Gastroesophageal sphincter (tissue), 4 donors: ENCODE results near the gene PNPT1. TPM values are rescaled to one million over a fixed set of nuclear protein-coding genes. Genes with fewer than 3 reads are reported as not detected.

ENCODE experiments used
- ATAC-seq: fragments of 150-250 bp; one replicate; pipeline ENCODE4 v1.9.1; 2016; ENCODE audit warnings: mild to moderate bottlenecking, moderate library complexity
- H3K27ac ChIP-seq, 4 donors: fragments of 200-600 bp; sonication (generic) in 3 of 4; 1 replicate in 3 of 4; 2 replicates in 1 of 4; pipeline ENCODE4 v1.5.1; 2016 to 2019
- H3K27me3 ChIP-seq: fragments of 200-600 bp; sonication (generic); one replicate; pipeline ENCODE4 v1.5.1; 2019
- H3K36me3 ChIP-seq, 2 donors: fragments of 200-600 bp; sonication (generic); one replicate each; pipeline ENCODE4 v1.5.1; 2019; ENCODE audit warnings: control low read depth in 1 of 2
- H3K4me1 ChIP-seq, 3 donors: fragments of 200-600 bp; sonication (generic); 1 replicate in 2 of 3; 2 replicates in 1 of 3; pipeline ENCODE4 v1.5.1; 2016 to 2019; ENCODE audit warnings: control low read depth in 2 of 3
- H3K4me3 ChIP-seq, 2 donors: fragments of 200-600 bp; sonication (generic); one replicate each; pipeline ENCODE4 v1.5.1; 2019; ENCODE audit warnings: mild to moderate bottlenecking in 1 of 2, moderate library complexity in 1 of 2
- H3K9me3 ChIP-seq, 3 donors: fragments of 200-600 bp; sonication (generic); one replicate each; pipeline ENCODE4 v1.5.1; 2017 to 2019; ENCODE audit warnings: control low read depth in 2 of 3
- EP300 ChIP-seq: sonication (generic); formaldehyde crosslinking; IDR thresholded peaks from one replicate; pipeline ENCODE4 v1.6.1; 2017; ENCODE audit warnings: antibody characterized with exemption, mild to moderate bottlenecking
- POLR2A ChIP-seq, 2 donors: fragments of 450-650 bp; IDR thresholded peaks; one replicate each; pipeline ENCODE4 v1.6.1; 2017; ENCODE audit warnings: antibody characterized with exemption in 2 of 2, mild to moderate bottlenecking in 2 of 2, moderate library complexity in 1 of 2
- POLR2AphosphoS5 ChIP-seq: sonication (generic); formaldehyde crosslinking; IDR thresholded peaks from one replicate; pipeline ENCODE4 v1.6.1; 2017; ENCODE audit warnings: antibody characterized with exemption
- WGBS, 2 donors: methylation state at CpG; one replicate each; pipeline ENCODE4 v1.1.5; 2018; ENCODE audit warnings: low coverage in 1 of 2; 5-methylcytosine and 5-hydroxymethylcytosine counted together
- total RNA-seq, 4 donors: library from RNA; depleted of rRNA; stranded (reverse); fragments of >200 nt; gene quantifications; one replicate each; pipeline ENCODE4 v1.1.0, GENCODE V29; 2016
- TF ChIP-seq, protein P1 (sequence below), 4 experiments: fragments of 200-600 bp in 2 of 4; fragments of 450-650 bp in 2 of 4; sonication (generic) in 1 of 4; IDR thresholded peaks; one replicate each; pipeline ENCODE4 v1.5.1; 2017 to 2019; ENCODE audit warnings: antibody characterized with exemption in 4 of 4, mild to moderate bottlenecking in 2 of 4, moderate library complexity in 2 of 4

PNPT1 gene
- total RNA-seq, 4 donors from 2014 or later, result 14.9 to 113 (median 17.3) TPM

DNA sequence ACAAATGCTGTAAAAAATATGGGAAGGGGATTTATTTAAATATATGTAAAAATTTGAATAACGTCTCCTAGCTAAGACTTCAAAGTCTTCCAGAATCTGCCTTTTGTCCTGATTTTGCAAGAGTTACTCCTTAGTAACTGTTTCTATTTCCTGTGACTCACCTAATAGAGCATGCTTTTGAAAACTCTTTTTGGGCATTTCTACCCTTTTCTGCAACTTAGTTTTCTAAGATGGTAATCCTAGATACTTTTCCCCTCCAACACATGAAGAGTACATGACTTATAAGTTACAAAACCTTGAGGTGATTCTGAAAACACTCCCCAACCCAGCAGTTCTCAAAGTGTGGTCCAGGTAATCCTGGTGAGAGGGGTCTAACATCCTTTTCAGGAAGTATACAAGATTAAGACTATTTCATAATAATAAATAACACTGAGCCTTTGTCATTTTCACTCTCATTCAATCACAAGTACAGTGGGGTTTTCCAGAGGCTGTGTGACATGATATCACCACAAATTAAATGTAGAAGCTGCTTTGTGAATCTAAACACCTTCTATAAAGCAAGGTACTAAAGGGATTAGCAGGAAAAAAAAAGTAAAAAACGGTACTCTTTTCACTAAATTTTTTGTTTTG, 108.1 kb downstream of the PNPT1 start:
- peaks cover 0 to 43% of the 10 kb centered on the region in 2 donors for H3K36me3 ChIP-seq
- no peaks in the 10 kb centered on the region for H3K27me3 ChIP-seq
- H3K4me1 ChIP-seq, result peaks cover 0 to 49% (median 0%) of the 10 kb centered on the region in 3 donors
- H3K9me3 ChIP-seq, result no peaks in the 10 kb centered on the region
- H3K4me3 ChIP-seq, result no peak overlapping the region
- H3K27ac ChIP-seq, result no peak overlapping the region
- TF ChIP-seq POLR2A (IDR thresholded peaks at IDR 0.05) (no peak), EP300 (no peak), POLR2AphosphoS5 (no peak)
- TF ChIP-seq, protein P1, sequence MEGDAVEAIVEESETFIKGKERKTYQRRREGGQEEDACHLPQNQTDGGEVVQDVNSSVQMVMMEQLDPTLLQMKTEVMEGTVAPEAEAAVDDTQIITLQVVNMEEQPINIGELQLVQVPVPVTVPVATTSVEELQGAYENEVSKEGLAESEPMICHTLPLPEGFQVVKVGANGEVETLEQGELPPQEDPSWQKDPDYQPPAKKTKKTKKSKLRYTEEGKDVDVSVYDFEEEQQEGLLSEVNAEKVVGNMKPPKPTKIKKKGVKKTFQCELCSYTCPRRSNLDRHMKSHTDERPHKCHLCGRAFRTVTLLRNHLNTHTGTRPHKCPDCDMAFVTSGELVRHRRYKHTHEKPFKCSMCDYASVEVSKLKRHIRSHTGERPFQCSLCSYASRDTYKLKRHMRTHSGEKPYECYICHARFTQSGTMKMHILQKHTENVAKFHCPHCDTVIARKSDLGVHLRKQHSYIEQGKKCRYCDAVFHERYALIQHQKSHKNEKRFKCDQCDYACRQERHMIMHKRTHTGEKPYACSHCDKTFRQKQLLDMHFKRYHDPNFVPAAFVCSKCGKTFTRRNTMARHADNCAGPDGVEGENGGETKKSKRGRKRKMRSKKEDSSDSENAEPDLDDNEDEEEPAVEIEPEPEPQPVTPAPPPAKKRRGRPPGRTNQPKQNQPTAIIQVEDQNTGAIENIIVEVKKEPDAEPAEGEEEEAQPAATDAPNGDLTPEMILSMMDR (IDR thresholded peaks at IDR 0.05), result no peak
- WGBS, 2 donors, result 68 to 70% methylated on average over 2 of the region's 2 CpGs
- no peak for ATAC-seq

Other genes with a start within 250 kb of the PNPT1 start
- gene CFAP36, start 174.1 kb downstream of the PNPT1 start, total RNA-seq, result 10 to 100 TPM; 27.7 to 49.3 (median 43.6) TPM
- gene PPP4R3B, start 76.2 kb downstream of the PNPT1 start, total RNA-seq, result 100 to 1,000 TPM in 2 of 4 donors, 10 to 100 TPM in 2; 89.7 to 114 (median 97.6) TPM
- gene EFEMP1, start 229.9 kb upstream of the PNPT1 start, total RNA-seq, result 100 to 1,000 TPM in 1 of 4 donors, 10 to 100 TPM in 3; 70.5 to 141 (median 91.9) TPM